Activated CD4-positive, alpha-beta memory T cell treated with anti-CD3 and anti-CD28 coated beads, Interleukin-2, amount 10 ng/mL, durations not matched to agents 7 days and 5 days (primary cell): Measurements from ENCODE around the gene ITPRIPL2. TPM values are rescaled to one million over a fixed set of nuclear protein-coding genes. Genes with fewer than 3 reads are reported as not detected.

ENCODE experiments used
- CTCF ChIA-PET: fragments of 350-600 bp; sonication (Branson Sonifier 250); formaldehyde crosslinking; loops from one replicate; lab custom pipeline; 2021; ENCODE audit warnings: antibody characterized with exemption, inconsistent platforms; lab: Charles Lee
- POLR2A ChIA-PET: fragments of 350-600 bp; sonication (Branson Sonifier 250); formaldehyde crosslinking; loops from one replicate; lab custom pipeline; 2021; ENCODE audit warnings: antibody characterized with exemption; lab: Charles Lee
- DNase-seq: peaks from one replicate; pipeline ENCODE4 v3.0.0-alpha.2; 2020
- H3K27ac Mint-ChIP-seq: one replicate; pipeline ENCODE4 v1.8.0; 2021; ENCODE audit warnings: mild to moderate bottlenecking, mixed read lengths
- H3K27me3 Mint-ChIP-seq: one replicate; pipeline ENCODE4 v1.8.0; 2021; ENCODE audit warnings: mixed read lengths
- H3K36me3 Mint-ChIP-seq: one replicate; pipeline ENCODE4 v1.8.0; 2021; ENCODE audit warnings: low read depth, mixed read lengths
- H3K4me1 Mint-ChIP-seq: one replicate; pipeline ENCODE4 v1.8.0; 2021; ENCODE audit warnings: mixed read lengths
- H3K4me3 Mint-ChIP-seq: one replicate; pipeline ENCODE4 v1.8.0; 2021; ENCODE audit warnings: mild to moderate bottlenecking, mixed read lengths
- H3K9me3 Mint-ChIP-seq: one replicate; pipeline ENCODE4 v1.8.0; 2021; ENCODE audit warnings: mixed read lengths
- total RNA-seq, 2 experiments: library from RNA; stranded (reverse); gene quantifications; one replicate each; pipeline ENCODE4 v1.2.3, GENCODE V29; 2021

The ITPRIPL2 gene
- total RNA-seq, 2 experiments from 2014 or later: 11.1 to 11.2 TPM

DNA sequence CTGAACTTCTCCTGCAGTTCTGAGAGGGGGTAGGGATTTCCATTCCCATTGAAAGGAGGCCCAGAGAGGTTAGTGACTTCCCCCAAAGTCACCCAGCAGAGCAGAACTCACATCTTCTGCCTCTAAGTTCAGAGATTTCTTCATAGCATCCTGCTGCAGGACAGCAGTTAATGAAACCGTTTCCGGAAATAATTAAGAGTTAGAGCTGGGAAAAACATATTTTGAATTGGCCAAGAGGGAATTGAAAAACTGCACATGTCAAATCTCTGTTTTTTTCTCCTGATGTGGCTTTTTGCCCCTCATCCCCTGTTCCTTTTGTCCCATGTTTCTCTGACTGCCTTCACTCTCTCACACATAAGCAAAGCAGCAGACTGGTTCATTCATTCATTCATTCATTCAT lies 26.6 kb downstream of the ITPRIPL2 start:
- H3K27me3 Mint-ChIP-seq: peaks cover 23% of the 10 kb centered on the region
- H3K36me3 Mint-ChIP-seq: no peaks in the 10 kb centered on the region
- no peak overlapping the region for H3K27ac Mint-ChIP-seq
- no peak overlapping the region for H3K4me3 Mint-ChIP-seq
- no peaks in the 10 kb centered on the region for H3K4me1 Mint-ChIP-seq
- no peaks in the 10 kb centered on the region for H3K9me3 Mint-ChIP-seq
- CTCF ChIA-PET: interaction anchor here (2.0 kb wide), 1 partner anchor 39 kb away, joined by 7 read pairs; no protein-coding TSS in a partner anchor
- no peak for DNase-seq
- POLR2A ChIA-PET: no interaction called here

- ChIA-PET CTCF (no interaction called here), POLR2A (no interaction called here)
- H3K36me3 Mint-ChIP-seq: no peaks in the 10 kb centered on the region
- DNase-seq: no peak
- H3K4me1 Mint-ChIP-seq: no peaks in the 10 kb centered on the region
- H3K27me3 Mint-ChIP-seq: peaks cover 27% of the 10 kb centered on the region
- H3K4me3 Mint-ChIP-seq: no peak overlapping the region
- no peak overlapping the region for H3K27ac Mint-ChIP-seq
- H3K9me3 Mint-ChIP-seq: no peaks in the 10 kb centered on the region
These were observed 29.3 kb downstream of the ITPRIPL2 start for GRCh38 chr16:19142939-19143598.

DNA sequence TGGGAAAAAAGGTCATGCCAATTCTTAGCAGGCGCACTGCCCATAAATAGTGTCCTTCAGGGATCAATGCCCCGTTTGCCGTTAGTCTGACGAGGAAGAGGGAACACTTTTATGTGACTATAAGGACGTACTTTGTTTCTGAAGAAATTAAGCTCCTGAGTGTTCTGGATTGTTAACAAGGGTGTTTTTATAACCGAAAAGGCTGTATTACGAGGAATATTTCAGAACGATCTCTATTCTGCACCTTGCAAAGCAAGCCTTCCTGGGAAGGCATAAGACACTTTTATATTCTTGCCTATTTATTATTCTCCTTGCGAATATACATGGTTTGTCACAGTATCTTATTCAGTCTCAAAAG lies 29.8 kb downstream of the ITPRIPL2 start:
- Mint-ChIP-seq H3K4me1 (no peaks in the 10 kb centered on the region), H3K27ac (no peak overlapping the region), H3K36me3 (no peaks in the 10 kb centered on the region), H3K27me3 (peaks cover 31% of the 10 kb centered on the region), H3K9me3 (no peaks in the 10 kb centered on the region), H3K4me3 (no peak overlapping the region)
- no peak for DNase-seq
- ChIA-PET CTCF (interaction anchor here (1.3 to 1.9 kb wide), 2 partner anchors 36 to 58 kb away, joined by 3 to 6 read pairs; no protein-coding TSS in a partner anchor), POLR2A (no interaction called here)

GRCh38 chr16:19145010-19145409 lies 31.2 kb downstream of the ITPRIPL2 start:
- no peak for DNase-seq
- H3K9me3 Mint-ChIP-seq: no peaks in the 10 kb centered on the region
- POLR2A ChIA-PET: no interaction called here
- no peaks in the 10 kb centered on the region for H3K4me1 Mint-ChIP-seq
- no peaks in the 10 kb centered on the region for H3K36me3 Mint-ChIP-seq
- H3K4me3 Mint-ChIP-seq: no peak overlapping the region
- CTCF ChIA-PET: interaction anchor here (0.7 to 1.9 kb wide), 2 partner anchors 8 to 59 kb away, joined by 3 to 6 read pairs; no protein-coding TSS in a partner anchor
- H3K27me3 Mint-ChIP-seq: peaks cover 30% of the 10 kb centered on the region
- H3K27ac Mint-ChIP-seq: no peak overlapping the region

- H3K4me3 Mint-ChIP-seq: no peak overlapping the region
- H3K27ac Mint-ChIP-seq: no peak overlapping the region
- DNase-seq: no peak
- no peaks in the 10 kb centered on the region for H3K4me1 Mint-ChIP-seq
- no peaks in the 10 kb centered on the region for H3K9me3 Mint-ChIP-seq
- ChIA-PET POLR2A (no interaction called here), CTCF (no interaction called here)
- H3K27me3 Mint-ChIP-seq: peaks cover 26% of the 10 kb centered on the region
- no peaks in the 10 kb centered on the region for H3K36me3 Mint-ChIP-seq
These were observed 33.4 kb downstream of the ITPRIPL2 start for GRCh38 chr16:19147126-19147525.

- H3K27ac Mint-ChIP-seq: no peak overlapping the region
- no peaks in the 10 kb centered on the region for H3K36me3 Mint-ChIP-seq
- CTCF ChIA-PET: no interaction called here
- peaks cover 26% of the 10 kb centered on the region for H3K27me3 Mint-ChIP-seq
- no peaks in the 10 kb centered on the region for H3K4me1 Mint-ChIP-seq
- H3K9me3 Mint-ChIP-seq: no peaks in the 10 kb centered on the region
- POLR2A ChIA-PET: no interaction called here
- no peak overlapping the region for H3K4me3 Mint-ChIP-seq
- DNase-seq: no peak
These were observed 33.9 kb downstream of the ITPRIPL2 start for GRCh38 chr16:19147627-19148026.

DNA sequence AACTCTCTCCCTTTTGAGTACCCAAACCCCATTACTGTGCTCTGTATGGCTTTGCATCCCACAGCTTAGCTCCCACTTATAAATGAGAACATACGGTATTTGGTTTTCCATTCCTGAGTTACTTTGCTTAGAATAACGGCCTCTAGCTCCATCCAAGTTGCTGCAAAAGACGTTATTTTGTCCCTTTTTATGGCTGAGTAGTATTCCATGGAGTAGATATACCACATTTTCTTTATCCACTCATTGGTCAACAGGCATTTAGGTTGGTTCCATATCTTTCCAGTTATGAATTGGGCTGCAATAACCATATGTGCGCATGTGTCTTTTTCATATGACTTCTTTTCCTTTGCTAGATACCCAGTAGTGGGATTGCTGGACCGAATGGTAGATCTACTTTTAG lies 34.4 kb downstream of the ITPRIPL2 start:
- H3K27ac Mint-ChIP-seq: no peak overlapping the region
- H3K36me3 Mint-ChIP-seq: no peaks in the 10 kb centered on the region
- no peaks in the 10 kb centered on the region for H3K4me1 Mint-ChIP-seq
- peaks cover 28% of the 10 kb centered on the region for H3K27me3 Mint-ChIP-seq
- H3K9me3 Mint-ChIP-seq: no peaks in the 10 kb centered on the region
- no peak overlapping the region for H3K4me3 Mint-ChIP-seq
- POLR2A ChIA-PET: no interaction called here
- no peak for DNase-seq
- CTCF ChIA-PET: no interaction called here

DNA sequence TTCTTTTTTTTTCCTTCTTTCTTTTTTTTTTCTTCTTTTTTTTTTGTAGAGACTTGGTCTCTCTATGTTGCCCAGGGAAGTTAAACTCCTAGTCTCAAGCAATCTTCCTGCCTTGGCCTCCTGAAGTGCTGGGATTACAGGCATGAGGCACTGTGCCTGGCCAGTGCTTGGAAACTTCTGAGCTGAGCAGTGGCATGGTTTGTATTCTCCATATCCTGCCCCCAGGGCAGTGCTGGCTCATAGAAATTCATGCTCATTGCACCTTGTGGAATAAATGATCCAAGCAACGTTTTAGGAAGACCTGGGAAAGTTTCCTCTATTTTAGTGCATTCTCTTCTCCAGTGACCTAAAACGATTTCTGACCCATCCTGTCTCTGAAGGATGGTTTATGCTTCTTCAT lies 37.5 kb downstream of the ITPRIPL2 start:
- ChIA-PET CTCF (no interaction called here), POLR2A (interaction anchor here (0.6 kb wide), 1 partner anchor 229 kb away, joined by 3 read pairs; no protein-coding TSS in a partner anchor)
- H3K9me3 Mint-ChIP-seq: no peaks in the 10 kb centered on the region
- no peaks in the 10 kb centered on the region for H3K4me1 Mint-ChIP-seq
- no peak overlapping the region for H3K27ac Mint-ChIP-seq
- no peaks in the 10 kb centered on the region for H3K36me3 Mint-ChIP-seq
- H3K27me3 Mint-ChIP-seq: peaks cover 31% of the 10 kb centered on the region
- H3K4me3 Mint-ChIP-seq: no peak overlapping the region
- DNase-seq: no peak

DNA sequence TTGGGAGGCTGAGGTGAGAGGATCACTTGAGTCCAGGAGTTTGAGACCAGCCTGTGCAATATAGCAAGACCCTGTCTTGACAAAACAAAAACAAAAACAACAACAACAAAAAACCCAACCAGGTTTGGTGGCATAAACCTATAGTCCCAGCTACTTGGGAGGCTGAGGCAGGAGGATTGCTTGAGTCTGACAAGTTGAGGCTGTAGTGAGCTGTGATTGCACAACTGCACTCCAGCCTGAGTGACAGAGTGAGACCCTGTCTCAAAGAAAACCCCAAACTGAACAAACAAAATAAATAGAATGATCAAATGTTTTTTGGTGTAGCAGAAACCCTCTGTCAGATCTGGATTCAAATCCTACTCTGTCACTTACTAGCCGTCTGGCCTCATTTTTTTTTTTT lies 38.3 kb downstream of the ITPRIPL2 start:
- POLR2A ChIA-PET: no interaction called here
- Mint-ChIP-seq H3K36me3 (no peaks in the 10 kb centered on the region), H3K27ac (no peak overlapping the region), H3K27me3 (peaks cover 33% of the 10 kb centered on the region), H3K4me3 (no peak overlapping the region), H3K4me1 (no peaks in the 10 kb centered on the region), H3K9me3 (no peaks in the 10 kb centered on the region)
- CTCF ChIA-PET: no interaction called here
- no peak for DNase-seq

- H3K4me1 Mint-ChIP-seq: no peaks in the 10 kb centered on the region
- no peak overlapping the region for H3K27ac Mint-ChIP-seq
- CTCF ChIA-PET: no interaction called here
These were observed 40.1 kb downstream of the ITPRIPL2 start for GRCh38 chr16:19153876-19154275.

DNA sequence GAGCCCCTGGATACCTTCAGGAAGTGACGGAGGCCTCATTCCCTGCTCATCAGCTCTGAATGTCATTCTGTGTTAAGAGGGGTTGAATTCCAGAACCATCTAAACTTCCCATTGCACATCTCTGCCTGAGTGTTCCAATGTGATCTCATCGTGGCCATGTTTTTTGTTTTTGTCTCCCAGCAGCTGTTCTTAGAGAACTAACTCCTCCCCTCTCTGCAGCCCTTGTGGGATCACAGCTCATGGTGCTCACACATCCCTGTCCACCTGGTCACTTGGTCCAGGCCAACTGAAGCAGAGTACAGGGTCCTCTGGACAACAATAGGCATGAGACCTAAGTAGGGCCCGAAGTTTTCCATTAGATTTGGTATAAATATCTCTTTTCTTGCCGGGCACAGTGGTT lies 48.3 kb downstream of the ITPRIPL2 start:
- no peak for DNase-seq
- CTCF ChIA-PET: no interaction called here
- Mint-ChIP-seq H3K4me3 (no peak overlapping the region), H3K27ac (no peak overlapping the region), H3K4me1 (no peaks in the 10 kb centered on the region), H3K9me3 (peaks cover 6% of the 10 kb centered on the region), H3K36me3 (no peaks in the 10 kb centered on the region), H3K27me3 (peaks cover 13% of the 10 kb centered on the region)
- POLR2A ChIA-PET: no interaction called here

More at GRCh38 chr16:19153876-19154275, 40.1 kb downstream of the ITPRIPL2 start:
- Mint-ChIP-seq H3K4me3 (no peak overlapping the region), H3K36me3 (no peaks in the 10 kb centered on the region), H3K27me3 (peaks cover 27% of the 10 kb centered on the region), H3K9me3 (no peaks in the 10 kb centered on the region)
- no peak for DNase-seq
- POLR2A ChIA-PET: no interaction called here

GRCh38 chr16:19163215-19163614 lies 49.5 kb downstream of the ITPRIPL2 start:
- Mint-ChIP-seq H3K27me3 (peaks cover 10% of the 10 kb centered on the region), H3K27ac (no peak overlapping the region), H3K9me3 (peaks cover 6% of the 10 kb centered on the region), H3K4me1 (no peaks in the 10 kb centered on the region), H3K36me3 (no peaks in the 10 kb centered on the region), H3K4me3 (no peak overlapping the region)
- no peak for DNase-seq
- ChIA-PET CTCF (no interaction called here), POLR2A (no interaction called here)

- no peak overlapping the region for H3K27ac Mint-ChIP-seq
- no peak overlapping the region for H3K4me3 Mint-ChIP-seq
- H3K36me3 Mint-ChIP-seq: no peaks in the 10 kb centered on the region
- peaks cover 6% of the 10 kb centered on the region for H3K9me3 Mint-ChIP-seq
- CTCF ChIA-PET: interaction anchor here (1.3 kb wide), 1 partner anchor 78 kb away, joined by 3 read pairs; no protein-coding TSS in a partner anchor
- POLR2A ChIA-PET: no interaction called here
- H3K4me1 Mint-ChIP-seq: no peaks in the 10 kb centered on the region
- no peak for DNase-seq
- H3K27me3 Mint-ChIP-seq: peaks cover 10% of the 10 kb centered on the region
These were observed 50.5 kb downstream of the ITPRIPL2 start for GRCh38 chr16:19164285-19164684.

DNA sequence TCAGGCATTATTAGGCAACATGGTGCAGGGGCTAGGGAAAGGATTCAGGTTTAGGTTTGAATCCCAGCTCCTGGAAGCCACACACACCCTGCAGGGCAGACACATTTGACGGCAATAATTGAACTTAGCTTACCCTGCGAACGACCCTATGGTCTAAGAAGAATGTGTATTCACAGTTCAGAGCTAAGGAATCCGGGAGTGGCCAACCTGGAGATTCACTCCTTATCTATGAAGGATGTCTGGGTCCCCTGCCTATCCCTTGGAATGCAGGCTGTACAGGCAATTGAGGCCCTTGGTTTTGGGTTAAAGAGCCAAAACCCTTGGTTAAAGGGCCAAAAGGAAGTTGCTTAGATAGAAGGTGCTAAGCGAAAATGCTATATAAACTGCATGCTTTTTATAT lies 51.3 kb downstream of the ITPRIPL2 start:
- ChIA-PET CTCF (no interaction called here), POLR2A (no interaction called here)
- H3K27me3 Mint-ChIP-seq: peaks cover 18% of the 10 kb centered on the region
- no peak for DNase-seq
- H3K4me3 Mint-ChIP-seq: no peak overlapping the region
- H3K36me3 Mint-ChIP-seq: no peaks in the 10 kb centered on the region
- peaks cover 6% of the 10 kb centered on the region for H3K9me3 Mint-ChIP-seq
- no peak overlapping the region for H3K27ac Mint-ChIP-seq
- peaks cover 2% of the 10 kb centered on the region for H3K4me1 Mint-ChIP-seq
